ENCODE measurements around the gene TAF11L6.
"Not testable (repeated sequence)": the region's sequence is repeated elsewhere in the genome, so short reads cannot be mapped to it uniquely, and the experiment has no call there.

TAF11L6 gene

DNA sequence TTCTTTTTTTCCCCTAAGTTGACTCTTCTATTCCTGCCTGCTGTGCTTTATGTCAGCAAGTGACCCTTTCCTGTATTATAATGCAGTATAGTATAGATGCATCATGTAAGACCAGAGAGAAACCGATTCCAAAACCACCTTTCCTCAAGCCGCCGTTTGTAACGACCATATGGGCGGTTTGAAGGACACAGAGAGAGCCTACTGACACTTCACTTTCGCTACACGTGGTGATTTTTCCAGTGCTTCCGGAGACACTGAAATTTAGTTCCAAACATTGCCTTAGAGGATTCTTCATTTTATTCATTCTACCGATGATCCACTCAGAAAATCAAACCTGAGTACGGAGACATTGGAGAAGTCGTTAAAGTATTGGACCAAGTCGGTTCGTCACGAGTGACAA is 9.0 kb upstream of the TAF11L6 start:
- H3K14ac ChIP-seq (ENCODE audit: low read length); H3K23ac ChIP-seq (ENCODE audit: low read length); H3K36me3 ChIP-seq (ENCODE audit: control insufficient read depth in 1 of 2, insufficient read depth in 2 of 2, low read length in 2 of 2); H3K79me2 ChIP-seq (ENCODE audit: control insufficient read depth, insufficient read depth, low read length, poor library complexity); H2AK5ac ChIP-seq (ENCODE audit: low read length); H2BK5ac ChIP-seq (ENCODE audit: low read depth, low read length, poor library complexity); H3K4me3 ChIP-seq (ENCODE audit: low read depth, low read length); H3K18ac ChIP-seq (ENCODE audit: low read length); H4K12ac ChIP-seq (ENCODE audit: low read depth, low read length); H3K4me2 ChIP-seq (ENCODE audit: low read length); H2BK12ac ChIP-seq (ENCODE audit: low read length); H2BK120ac ChIP-seq (ENCODE audit: insufficient read depth, low read length, poor library complexity); H3K4ac ChIP-seq (ENCODE audit: low read depth, low read length); H3K9me3 ChIP-seq (ENCODE audit: insufficient read depth, low read depth, low read length); H4K8ac ChIP-seq (ENCODE audit: low read depth, low read length); H2AFZ ChIP-seq (ENCODE audit: insufficient read depth, low read length, poor library complexity); H3K4me1 ChIP-seq (ENCODE audit: control insufficient read depth in 1 of 2, insufficient read depth in 2 of 2, low read length in 2 of 2); H3K9ac ChIP-seq (ENCODE audit: low read length); H3K27ac ChIP-seq (ENCODE audit: low read depth, low read length); DNase-seq; H3K27me3 ChIP-seq (ENCODE audit: insufficient read depth, low read length); H3K79me1 ChIP-seq (ENCODE audit: low read length); H4K91ac ChIP-seq (ENCODE audit: low read depth, low read length): not testable (repeated sequence)
- no CpG with 5 or more reads among the region's 14 CpGs for WGBS (ENCODE audit: extremely low coverage, insufficient coverage, insufficient read length)

DNA sequence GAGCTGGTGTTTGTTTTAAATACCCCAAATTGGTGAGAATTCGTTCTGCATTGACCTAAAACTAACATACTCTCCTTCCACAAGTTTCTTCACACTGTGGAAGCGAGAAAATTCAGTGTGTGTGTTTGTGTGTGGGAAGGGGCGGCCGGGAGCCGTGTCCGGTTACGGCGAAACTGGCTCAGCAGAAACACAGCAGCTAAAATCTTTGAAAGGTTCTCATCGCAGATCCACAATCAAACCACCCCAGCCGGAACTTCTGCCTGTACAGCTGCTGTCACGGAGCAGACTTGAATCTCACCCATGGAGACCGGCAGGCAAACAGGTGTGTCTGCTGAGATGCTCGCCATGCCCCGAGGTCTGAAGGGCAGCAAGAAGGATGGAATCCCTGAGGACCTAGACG is 7.0 kb upstream of the TAF11L6 start, which contains the start of gene TAF11L4:
Gene TAF11L4, plus strand, starts transcription at position 301 of the 400 bp plus-strand sequence.
- not testable (repeated sequence) for H2BK120ac ChIP-seq (ENCODE audit: insufficient read depth, low read length, poor library complexity); H3K36me3 ChIP-seq (ENCODE audit: control insufficient read depth in 1 of 2, insufficient read depth in 2 of 2, low read length in 2 of 2); DNase-seq; H2AK5ac ChIP-seq (ENCODE audit: low read length); H3K79me2 ChIP-seq (ENCODE audit: control insufficient read depth, insufficient read depth, low read length, poor library complexity); H2BK12ac ChIP-seq (ENCODE audit: low read length); H3K4me3 ChIP-seq (ENCODE audit: low read depth, low read length); H2AFZ ChIP-seq (ENCODE audit: insufficient read depth, low read length, poor library complexity); H3K23ac ChIP-seq (ENCODE audit: low read length); H3K18ac ChIP-seq (ENCODE audit: low read length); H3K9ac ChIP-seq (ENCODE audit: low read length); H3K4me1 ChIP-seq (ENCODE audit: control insufficient read depth in 1 of 2, insufficient read depth in 2 of 2, low read length in 2 of 2); H3K4ac ChIP-seq (ENCODE audit: low read depth, low read length); H4K91ac ChIP-seq (ENCODE audit: low read depth, low read length); H3K9me3 ChIP-seq (ENCODE audit: insufficient read depth, low read depth, low read length); H3K79me1 ChIP-seq (ENCODE audit: low read length); H3K4me2 ChIP-seq (ENCODE audit: low read length); H2BK5ac ChIP-seq (ENCODE audit: low read depth, low read length, poor library complexity); H3K14ac ChIP-seq (ENCODE audit: low read length); H3K27me3 ChIP-seq (ENCODE audit: insufficient read depth, low read length); H4K12ac ChIP-seq (ENCODE audit: low read depth, low read length); H3K27ac ChIP-seq (ENCODE audit: low read depth, low read length); H4K8ac ChIP-seq (ENCODE audit: low read depth, low read length)
- no CpG with 5 or more reads among the region's 15 CpGs for WGBS (ENCODE audit: extremely low coverage, insufficient coverage, insufficient read length)

DNA sequence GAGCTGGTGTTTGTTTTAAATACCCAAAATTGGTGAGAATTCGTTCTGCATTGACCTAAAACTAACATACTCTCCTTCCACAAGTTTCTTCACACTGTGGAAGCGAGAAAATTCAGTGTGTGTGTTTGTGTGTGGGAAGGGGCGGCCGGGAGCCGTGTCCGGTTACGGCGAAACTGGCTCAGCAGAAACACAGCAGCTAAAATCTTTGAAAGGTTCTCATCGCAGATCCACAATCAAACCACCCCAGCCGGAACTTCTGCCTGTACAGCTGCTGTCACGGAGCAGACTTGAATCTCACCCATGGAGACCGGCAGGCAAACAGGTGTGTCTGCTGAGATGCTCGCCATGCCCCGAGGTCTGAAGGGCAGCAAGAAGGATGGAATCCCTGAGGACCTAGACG is 3.5 kb upstream of the TAF11L6 start, which contains the start of gene TAF11L5:
Gene TAF11L5, plus strand, starts transcription at position 301 of the 400 bp plus-strand sequence.
- not testable (repeated sequence) for H2BK12ac ChIP-seq (ENCODE audit: low read length); H3K9me3 ChIP-seq (ENCODE audit: insufficient read depth, low read depth, low read length); H4K8ac ChIP-seq (ENCODE audit: low read depth, low read length); H2BK5ac ChIP-seq (ENCODE audit: low read depth, low read length, poor library complexity); H3K23ac ChIP-seq (ENCODE audit: low read length); H3K79me2 ChIP-seq (ENCODE audit: control insufficient read depth, insufficient read depth, low read length, poor library complexity); H3K4me1 ChIP-seq (ENCODE audit: control insufficient read depth in 1 of 2, insufficient read depth in 2 of 2, low read length in 2 of 2); H3K27ac ChIP-seq (ENCODE audit: low read depth, low read length); H3K79me1 ChIP-seq (ENCODE audit: low read length); H3K4me2 ChIP-seq (ENCODE audit: low read length); H3K9ac ChIP-seq (ENCODE audit: low read length); H2AFZ ChIP-seq (ENCODE audit: insufficient read depth, low read length, poor library complexity); H3K27me3 ChIP-seq (ENCODE audit: insufficient read depth, low read length); H4K12ac ChIP-seq (ENCODE audit: low read depth, low read length); H2AK5ac ChIP-seq (ENCODE audit: low read length); H3K36me3 ChIP-seq (ENCODE audit: control insufficient read depth in 1 of 2, insufficient read depth in 2 of 2, low read length in 2 of 2); H3K14ac ChIP-seq (ENCODE audit: low read length); DNase-seq; H2BK120ac ChIP-seq (ENCODE audit: insufficient read depth, low read length, poor library complexity); H4K91ac ChIP-seq (ENCODE audit: low read depth, low read length); H3K18ac ChIP-seq (ENCODE audit: low read length); H3K4ac ChIP-seq (ENCODE audit: low read depth, low read length); H3K4me3 ChIP-seq (ENCODE audit: low read depth, low read length)
- no CpG with 5 or more reads among the region's 15 CpGs for WGBS (ENCODE audit: extremely low coverage, insufficient coverage, insufficient read length)

DNA sequence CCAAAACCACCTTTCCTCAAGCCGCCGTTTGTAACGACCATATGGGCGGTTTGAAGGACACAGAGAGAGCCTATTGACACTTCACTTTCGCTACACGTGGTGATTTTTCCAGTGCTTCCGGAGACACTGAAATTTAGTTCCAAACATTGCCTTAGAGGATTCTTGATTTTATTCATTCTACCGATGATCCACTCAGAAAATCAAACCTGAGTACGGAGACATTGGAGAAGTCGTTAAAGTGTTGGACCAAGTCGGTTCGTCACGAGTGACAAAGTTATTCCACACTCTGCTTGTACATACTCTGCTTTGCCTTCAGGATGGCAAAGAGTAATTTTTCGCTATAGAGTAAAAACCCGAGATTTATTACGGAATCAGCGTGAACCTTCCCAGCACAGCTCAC is 2.0 kb upstream of the TAF11L6 start:
- H3K9ac ChIP-seq (ENCODE audit: low read length); H4K8ac ChIP-seq (ENCODE audit: low read depth, low read length); H3K27ac ChIP-seq (ENCODE audit: low read depth, low read length); H3K79me1 ChIP-seq (ENCODE audit: low read length); H3K4me2 ChIP-seq (ENCODE audit: low read length); H2AK5ac ChIP-seq (ENCODE audit: low read length); H3K18ac ChIP-seq (ENCODE audit: low read length); H2BK120ac ChIP-seq (ENCODE audit: insufficient read depth, low read length, poor library complexity); H3K23ac ChIP-seq (ENCODE audit: low read length); H4K91ac ChIP-seq (ENCODE audit: low read depth, low read length); H3K36me3 ChIP-seq (ENCODE audit: control insufficient read depth in 1 of 2, insufficient read depth in 2 of 2, low read length in 2 of 2); H3K4me3 ChIP-seq (ENCODE audit: low read depth, low read length); DNase-seq; H2BK12ac ChIP-seq (ENCODE audit: low read length); H4K12ac ChIP-seq (ENCODE audit: low read depth, low read length); H3K9me3 ChIP-seq (ENCODE audit: insufficient read depth, low read depth, low read length); H3K27me3 ChIP-seq (ENCODE audit: insufficient read depth, low read length); H2AFZ ChIP-seq (ENCODE audit: insufficient read depth, low read length, poor library complexity); H3K79me2 ChIP-seq (ENCODE audit: control insufficient read depth, insufficient read depth, low read length, poor library complexity); H3K4me1 ChIP-seq (ENCODE audit: control insufficient read depth in 1 of 2, insufficient read depth in 2 of 2, low read length in 2 of 2); H3K14ac ChIP-seq (ENCODE audit: low read length); H3K4ac ChIP-seq (ENCODE audit: low read depth, low read length); H2BK5ac ChIP-seq (ENCODE audit: low read depth, low read length, poor library complexity): not testable (repeated sequence)
- WGBS (ENCODE audit: extremely low coverage, insufficient coverage, insufficient read length) = no CpG with 5 or more reads among the region's 17 CpGs
